GM19328 (cell line): ENCODE measurements around the gene ADPRS.

Source experiments
- ATAC-seq: cut with Tn5 transposase; IDR thresholded peaks from one replicate; pipeline ENCODE4 v1.9.1; 2021; ENCODE audit warnings: mild to moderate bottlenecking, moderate library complexity; ENCODE audit not compliant: unreplicated experiment

ADPRS gene

DNA sequence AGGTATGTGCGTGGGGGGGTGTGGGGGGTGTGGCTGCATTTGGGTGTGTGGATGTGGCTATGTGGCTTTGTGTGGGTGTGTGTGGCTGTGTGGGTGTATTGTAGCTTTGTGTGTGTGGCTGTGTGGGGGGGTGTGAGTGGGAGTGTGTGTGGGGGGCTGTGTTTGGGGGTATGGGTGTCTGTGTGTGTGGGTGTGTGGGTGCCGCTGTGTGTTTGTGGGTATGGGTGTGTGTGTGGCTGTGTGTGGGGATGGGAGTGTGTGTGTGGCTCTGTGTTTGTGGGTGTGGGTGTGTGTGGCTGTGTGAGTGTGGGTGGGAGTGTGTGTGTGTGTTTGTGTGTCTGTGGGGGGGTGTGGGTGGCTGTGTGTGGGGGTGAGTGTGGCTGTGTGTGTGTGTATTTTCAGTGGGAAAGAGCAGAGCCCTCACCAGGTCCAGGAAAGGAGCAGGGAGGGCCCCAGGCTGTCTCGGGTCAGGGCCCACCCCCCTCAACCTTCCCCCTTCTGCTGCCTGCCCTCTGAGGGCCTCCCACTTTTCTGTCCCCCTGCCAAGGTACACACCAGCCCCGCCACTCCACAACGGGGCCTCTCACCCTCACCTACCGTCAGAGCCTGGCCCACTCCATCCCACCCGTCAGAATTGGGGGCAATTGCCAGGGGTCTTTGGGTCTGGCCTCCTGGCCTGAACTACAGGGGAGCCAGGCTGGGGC lies 38.3 kb downstream of the ADPRS start:
- no peak for ATAC-seq

DNA sequence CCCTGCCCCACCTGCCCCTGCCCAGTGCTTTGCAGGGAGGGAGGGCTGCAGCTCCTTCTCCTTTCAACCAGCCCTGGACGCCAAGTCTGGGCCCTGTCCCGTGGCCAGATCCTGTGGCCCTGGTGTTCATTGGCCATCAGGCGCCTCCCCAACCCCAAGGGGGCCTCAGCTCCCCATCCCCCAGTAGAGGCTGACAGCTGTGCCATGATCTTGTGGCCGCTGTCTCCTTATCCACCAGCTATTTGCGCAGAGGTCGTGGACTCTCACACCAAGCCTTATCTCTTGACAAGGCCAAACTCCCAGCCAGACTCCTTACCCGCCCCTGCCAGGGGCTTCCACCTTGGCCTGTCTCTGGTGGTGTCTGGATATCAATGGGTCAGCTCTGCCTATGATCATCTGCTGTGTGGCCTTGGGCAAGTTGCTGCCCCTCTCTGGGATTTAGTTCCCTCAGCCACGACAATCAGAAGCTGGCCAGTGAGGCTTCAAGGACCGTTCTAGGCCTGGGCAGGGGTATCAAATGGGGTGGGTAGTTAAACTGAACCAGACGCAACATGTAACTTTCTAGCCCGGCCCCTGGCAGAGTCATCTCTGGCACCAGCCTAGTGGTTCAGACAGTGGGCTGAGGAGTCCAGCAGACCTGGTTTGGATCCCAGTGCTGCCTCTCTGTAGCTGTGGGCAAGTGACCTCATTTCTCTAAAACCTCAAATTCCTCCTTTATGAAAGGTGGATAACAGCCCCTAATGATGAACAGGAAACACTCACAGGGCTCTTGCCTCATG lies 39.6 kb downstream of the ADPRS start:
- ATAC-seq: no peak

DNA sequence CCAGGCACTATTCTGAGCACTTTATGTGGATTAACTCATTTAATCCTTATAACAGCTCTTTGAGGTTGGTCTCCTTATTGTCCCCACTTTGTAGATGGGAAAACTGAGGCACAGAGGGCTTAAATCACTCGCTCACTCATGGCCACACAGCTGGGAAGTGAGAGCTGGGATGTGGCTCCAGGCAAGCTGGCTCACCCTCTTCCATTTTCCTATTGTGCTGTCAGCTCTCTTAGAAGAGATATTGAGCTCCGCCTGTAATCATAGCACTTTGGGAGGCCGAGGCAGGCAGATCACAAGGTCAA lies 40.2 kb downstream of the ADPRS start:
- no peak for ATAC-seq

DNA sequence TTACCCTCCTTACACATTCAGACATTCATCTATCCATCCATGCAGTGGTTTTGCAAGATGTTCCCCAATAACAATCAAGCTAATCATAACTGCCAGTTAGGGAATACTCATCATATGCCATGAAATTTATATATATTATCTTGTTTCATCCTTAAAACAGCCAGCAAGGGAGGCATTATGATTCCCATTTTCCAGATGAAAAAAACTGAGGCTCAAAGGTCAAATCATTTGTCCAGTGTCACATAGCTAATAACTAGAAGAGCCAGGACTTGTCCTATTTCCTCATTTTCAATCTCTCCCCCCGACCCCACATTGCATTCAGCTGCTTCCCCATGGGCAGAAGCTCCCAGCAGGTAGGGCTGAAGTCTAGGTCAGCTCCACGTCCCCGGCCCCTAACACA lies 43.3 kb downstream of the ADPRS start:
- ATAC-seq: no peak

DNA sequence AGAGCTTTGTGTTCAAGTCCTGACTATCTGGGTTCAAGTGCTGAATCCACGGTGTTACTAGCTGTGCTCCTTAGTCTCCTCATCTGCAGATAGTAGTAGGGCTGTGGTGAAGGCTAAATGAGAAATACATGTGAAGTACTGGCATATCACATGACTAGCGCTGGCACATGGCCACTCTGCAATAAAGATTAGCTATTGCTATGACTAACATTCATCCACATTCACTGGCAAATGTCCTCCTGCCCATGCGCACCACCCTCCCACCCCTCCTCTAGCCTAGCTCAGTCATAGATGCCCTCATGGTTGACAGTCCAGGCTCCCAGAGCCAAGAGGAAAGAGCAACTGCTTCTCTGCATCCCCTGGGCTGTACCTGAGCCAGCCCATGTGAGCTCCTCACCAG lies 44.8 kb downstream of the ADPRS start:
- ATAC-seq: no peak

DNA sequence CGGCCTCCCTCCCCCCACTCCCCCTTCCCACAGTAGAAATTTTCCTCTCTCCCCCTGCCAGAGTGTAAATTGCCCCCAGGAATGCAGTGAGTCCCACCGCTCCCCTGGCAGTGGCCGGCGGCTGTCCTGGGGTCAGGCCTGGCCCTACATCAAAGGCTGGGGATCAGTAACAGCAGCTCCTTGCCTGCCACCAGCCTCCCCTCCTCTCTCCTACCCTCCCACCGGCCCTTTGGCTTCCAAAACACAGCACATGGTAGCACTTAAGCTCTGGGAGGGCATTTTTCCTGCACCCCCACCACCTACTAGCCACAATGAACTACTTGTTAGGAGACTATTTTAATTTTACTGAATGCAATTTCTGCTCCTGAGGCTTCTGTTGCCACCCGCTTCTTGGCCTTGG lies 45.3 kb downstream of the ADPRS start:
- no peak for ATAC-seq

DNA sequence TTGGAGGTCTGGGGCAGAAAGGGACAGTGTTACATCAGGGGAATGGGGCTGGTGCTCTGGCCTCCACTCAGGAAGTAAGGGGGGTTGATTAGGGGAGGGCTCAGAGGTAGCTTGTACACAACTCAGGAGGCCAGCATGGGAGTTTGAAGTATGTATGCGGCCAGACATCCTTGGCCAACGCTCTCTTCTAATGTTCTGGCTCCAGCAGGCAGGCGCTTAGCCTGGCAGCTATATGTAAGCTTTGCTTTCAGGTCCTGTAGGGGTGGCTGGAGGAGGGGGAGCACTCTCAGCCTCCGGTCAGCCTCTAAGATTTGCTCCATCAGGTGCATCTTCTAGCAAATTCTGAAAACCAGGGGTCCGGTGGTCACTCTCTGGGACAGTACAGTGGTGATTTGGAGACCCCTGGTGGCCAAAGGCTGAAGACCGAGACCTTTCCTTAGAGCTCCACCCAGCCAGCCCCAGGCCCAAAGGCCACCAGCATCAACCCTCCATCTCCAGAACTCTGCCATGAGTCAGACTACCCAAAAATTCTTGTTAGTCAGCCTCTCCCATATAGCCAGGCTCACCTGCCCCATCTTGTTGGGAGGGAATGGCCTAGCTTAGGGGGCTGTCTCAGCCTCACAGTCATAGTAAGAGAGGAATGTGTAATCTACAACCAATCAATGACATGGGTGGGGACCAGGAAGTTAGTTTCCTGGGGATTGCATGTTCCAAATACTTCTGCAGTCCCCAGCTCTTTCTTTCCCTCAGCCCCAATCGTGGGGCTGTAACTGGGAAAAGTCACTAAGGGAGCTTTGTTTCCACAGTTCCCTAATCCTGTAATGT lies 46.0 kb downstream of the ADPRS start:
- ATAC-seq: no peak

DNA sequence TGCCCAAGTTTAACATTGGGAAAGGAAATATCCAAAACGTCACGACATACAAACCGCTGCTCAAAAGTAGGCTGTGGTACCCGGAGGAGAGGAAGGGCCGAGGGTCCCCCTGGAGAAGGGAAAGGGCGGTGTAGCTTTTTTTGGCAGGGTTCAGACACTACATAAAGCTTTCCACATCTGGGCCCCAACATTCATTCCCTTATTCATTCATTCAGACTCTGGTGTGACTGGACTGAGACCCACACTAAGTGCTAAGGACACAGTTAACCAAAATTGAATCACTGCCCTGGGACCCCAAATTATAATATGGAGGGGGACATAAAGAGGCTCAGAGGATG lies 46.6 kb downstream of the ADPRS start:
- ATAC-seq: no peak

DNA sequence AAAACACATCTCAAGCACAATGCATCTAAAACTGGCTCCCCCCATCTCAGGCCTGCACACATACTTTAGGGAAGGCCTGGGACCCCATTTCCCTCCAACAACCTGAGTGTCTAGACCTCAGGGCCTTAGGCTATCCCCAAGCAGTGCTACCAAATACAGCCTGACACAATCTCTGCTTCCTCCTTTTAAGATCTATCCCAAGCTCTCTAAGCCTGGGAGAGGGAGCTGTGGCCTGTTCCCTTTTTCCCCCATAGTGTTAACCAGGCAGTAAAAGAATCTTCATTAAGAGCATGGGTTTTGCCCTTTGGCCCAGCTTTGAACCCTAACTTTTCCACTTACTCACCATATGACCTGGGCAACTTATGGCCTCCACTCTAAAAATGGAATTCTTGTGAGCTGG lies 47.1 kb downstream of the ADPRS start:
- ATAC-seq: no peak

DNA sequence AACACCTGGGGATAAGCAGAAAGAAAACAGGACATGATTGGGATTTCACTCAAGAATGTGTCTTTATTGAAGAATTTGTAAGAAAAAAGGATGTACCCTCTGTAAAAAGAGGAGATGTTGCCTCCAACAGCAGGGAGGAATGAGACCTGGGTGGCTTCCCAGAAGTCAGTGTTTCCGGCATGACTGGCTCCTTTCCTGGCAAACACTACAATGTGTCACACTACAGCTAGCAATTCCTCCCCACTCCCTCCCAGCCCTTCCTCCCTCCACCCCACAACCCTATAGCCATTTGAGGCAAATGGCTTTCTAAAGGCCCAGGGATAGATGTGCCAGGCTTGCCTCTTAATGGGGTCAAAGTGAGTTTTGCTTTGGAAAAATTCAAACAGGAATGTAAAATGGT lies 47.8 kb downstream of the ADPRS start:
- ATAC-seq: no peak

DNA sequence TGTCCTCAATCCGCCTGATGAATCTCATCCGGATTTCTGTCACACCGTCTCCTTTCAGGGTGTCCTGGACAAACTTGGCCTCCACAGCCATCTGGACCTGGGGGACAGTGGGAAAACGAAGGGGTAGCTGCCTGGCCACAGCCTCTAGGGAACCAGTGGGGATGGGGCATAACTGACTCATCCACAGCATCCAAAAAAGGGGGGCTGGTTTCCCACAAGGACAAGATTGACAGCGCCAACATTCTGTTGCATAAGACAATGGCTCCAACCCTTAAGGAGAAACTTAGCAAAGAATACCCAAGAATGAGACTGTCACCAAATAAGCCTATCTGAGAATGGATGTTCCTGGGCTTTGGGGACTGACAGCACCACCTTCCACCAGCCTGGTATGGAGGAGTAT lies 48.5 kb downstream of the ADPRS start:
- no peak for ATAC-seq

DNA sequence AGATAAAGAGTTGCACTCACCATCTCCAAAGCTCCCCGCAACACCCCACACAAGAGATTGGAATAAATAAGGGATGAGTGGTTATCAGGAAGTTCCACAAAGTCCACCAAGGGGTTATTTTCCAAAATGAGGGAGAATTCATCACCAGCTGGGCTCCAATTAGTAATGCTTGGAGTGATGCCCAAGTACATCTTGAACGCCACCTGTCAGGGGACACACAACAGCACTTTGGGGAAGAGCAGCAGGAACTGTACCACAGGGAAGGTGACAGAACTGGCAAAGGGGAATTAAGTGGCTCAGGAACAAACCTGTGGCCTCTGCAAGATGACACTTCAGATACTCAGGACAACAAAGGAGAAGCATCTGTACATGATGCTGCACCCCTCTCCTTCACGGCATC lies 49.1 kb downstream of the ADPRS start:
- no peak for ATAC-seq

DNA sequence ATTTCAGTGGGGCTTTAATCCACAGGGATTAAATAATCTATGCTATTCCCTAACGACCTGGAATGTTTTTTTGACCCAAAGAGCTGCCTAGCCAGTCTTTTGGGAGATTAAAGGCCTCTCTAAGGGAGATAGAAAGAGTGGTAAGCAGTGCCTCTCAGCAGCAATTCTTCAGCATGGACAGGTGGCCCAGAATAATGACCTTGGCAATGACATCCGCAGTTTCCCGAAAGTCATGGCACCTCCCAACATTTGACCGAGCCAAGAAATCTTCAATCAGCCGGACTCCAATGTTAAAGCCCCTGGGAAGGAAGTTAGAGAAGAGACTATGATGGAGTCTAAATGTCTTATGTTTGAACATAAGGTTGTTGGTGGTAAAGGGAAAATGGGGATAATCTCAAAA lies 50.8 kb downstream of the ADPRS start:
- no peak for ATAC-seq

DNA sequence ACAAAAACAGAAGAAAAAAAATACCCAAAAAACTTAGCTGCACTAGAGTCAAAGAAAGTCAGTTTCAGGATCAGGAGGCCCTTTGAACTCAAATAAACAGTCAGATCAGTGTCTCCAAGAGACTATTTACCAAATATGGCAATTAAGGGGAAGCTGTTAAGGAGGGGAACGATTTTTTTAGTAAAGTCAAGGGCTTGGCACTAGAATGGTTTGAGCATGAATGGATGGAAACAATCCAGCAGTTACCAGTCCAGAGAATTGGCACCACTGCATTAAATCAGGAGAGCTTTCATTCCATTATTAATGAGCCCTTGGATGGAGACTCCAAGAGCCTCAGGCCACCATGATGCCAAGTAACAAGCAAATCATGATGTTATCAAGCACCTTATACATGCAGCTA lies 53.4 kb downstream of the ADPRS start:
- ATAC-seq: no peak

DNA sequence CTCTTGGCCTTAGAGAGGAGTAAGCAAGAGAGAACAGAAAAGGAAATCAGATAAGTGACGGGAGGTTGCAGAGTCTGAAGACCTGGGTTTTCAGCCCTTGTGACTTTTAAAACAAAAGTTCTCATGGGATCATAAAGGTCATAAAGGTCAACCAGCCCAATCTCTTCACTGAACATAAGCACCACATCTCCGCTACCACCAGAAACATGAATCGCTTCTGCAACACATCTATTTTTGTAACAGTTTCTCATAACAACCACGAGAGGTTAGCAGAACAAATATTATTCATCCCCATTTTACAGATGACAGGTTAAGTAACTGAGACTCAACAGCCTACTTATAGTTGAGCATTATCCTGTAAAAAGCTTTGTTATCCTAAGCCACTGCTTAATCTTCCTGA lies 54.7 kb downstream of the ADPRS start:
- no peak for ATAC-seq
